HepG2 (cell line): ENCODE data around the gene SPN. TPM values are rescaled to one million over a fixed set of nuclear protein-coding genes. Genes with fewer than 3 reads are reported as not detected.
A peak's percentile ranks its signal among the peaks of the same experiment; 100 is the strongest.

ENCODE experiments used
- EP300 ChIP-seq, 3 experiments: sonication (generic) in 1 of 3; formaldehyde crosslinking in 1 of 3; IDR thresholded peaks; 2 replicates each; pipeline versions ENCODE4 v1.5.1 to v1.6.1; 2011 to 2020; ENCODE audit warnings: low read depth in 2 of 3, low read length in 2 of 3, borderline replicate concordance in 1 of 3, improper control_type of control experiment in 1 of 3, mild to moderate bottlenecking in 1 of 3, missing genetic modification reagents in 1 of 3, moderate library complexity in 1 of 3
- KDM3A ChIP-seq: IDR thresholded peaks from 2 replicates; pipeline ENCODE4 v1.6.1; 2018; ENCODE audit warnings: low read depth, missing compliant biosample characterization
- KDM5A ChIP-seq: fragments of 200-600 bp; sonication (generic); IDR thresholded peaks from 2 replicates; pipeline ENCODE4 v1.7.0; 2018; ENCODE audit warnings: antibody characterized with exemption, mild to moderate bottlenecking, low read length, borderline replicate concordance
- PCBP2 ChIP-seq: fragments of 200-400 bp; formaldehyde crosslinking; optimal IDR thresholded peaks from 2 replicates; pipeline ENCODE3; 2018; ENCODE audit warnings: low read length, low read depth; ENCODE audit not compliant: poor library complexity, severe bottlenecking
- SMC3 ChIP-seq: IDR thresholded peaks from 2 replicates; pipeline ENCODE4 v1.6.1; 2011; ENCODE audit warnings: low read length, improper control_type of control experiment
- SSRP1 ChIP-seq: IDR thresholded peaks from 2 replicates; pipeline ENCODE4 v1.6.1; 2016; ENCODE audit warnings: control low read depth
- ZFX ChIP-seq: sonication (generic); formaldehyde crosslinking; IDR thresholded peaks from 2 replicates; pipeline ENCODE4 v1.4.0; 2020; ENCODE audit warnings: mild to moderate bottlenecking, low read depth, missing genetic modification reagents, moderate library complexity
- ZNF24 ChIP-seq: fragments of 450-650 bp; IDR thresholded peaks from 2 replicates; pipeline ENCODE4 v1.6.1; 2017; ENCODE audit warnings: antibody characterized with exemption, mild to moderate bottlenecking
- ZNF430 ChIP-seq: sonication (generic); formaldehyde crosslinking; IDR thresholded peaks from 2 replicates; pipeline ENCODE4 v1.9.0; 2021; ENCODE audit warnings: mild to moderate bottlenecking, missing genetic modification reagents
- ZNF557 ChIP-seq: sonication (generic); formaldehyde crosslinking; IDR thresholded peaks from 2 replicates; pipeline ENCODE4 v1.4.0; 2020; ENCODE audit warnings: missing genetic modification reagents
- ZNF570 ChIP-seq: sonication (generic); formaldehyde crosslinking; IDR thresholded peaks from 2 replicates; pipeline ENCODE4 v1.4.0; 2020; ENCODE audit warnings: mild to moderate bottlenecking, missing genetic modification reagents, borderline replicate concordance
- ZNF615 ChIP-seq: sonication (generic); formaldehyde crosslinking; IDR thresholded peaks from 2 replicates; pipeline ENCODE4 v1.5.0; 2020; ENCODE audit warnings: mild to moderate bottlenecking, missing genetic modification reagents, borderline replicate concordance
- ZNF777 ChIP-seq: sonication (generic); formaldehyde crosslinking; IDR thresholded peaks from 2 replicates; pipeline ENCODE4 v1.4.0; 2020; ENCODE audit warnings: missing genetic modification reagents
- ZNF790 ChIP-seq: sonication (generic); formaldehyde crosslinking; IDR thresholded peaks from 2 replicates; pipeline ENCODE4 v1.8.0; 2022; ENCODE audit warnings: missing genetic modification reagents, mild to moderate bottlenecking, borderline replicate concordance
- ZNF878 ChIP-seq: sonication (generic); formaldehyde crosslinking; IDR thresholded peaks from 2 replicates; pipeline ENCODE4 v1.8.1; 2023; ENCODE audit warnings: mild to moderate bottlenecking, missing genetic modification reagents, moderate library complexity
- polyA plus RNA-seq, 8 experiments: library from polyadenylated mRNA; depleted of rRNA in 3 of 8; stranded (reverse) in 7 of 8; unstranded in 1 of 8; fragments of >200 nt; fragmentation: Illumina TruSeq in 4 of 8; extraction: Trizol in 4 of 8; gene quantifications; 2 replicates each; pipeline versions ENCODE4 v1.2.1 to v1.2.3, GENCODE V29; 2011 to 2016; ENCODE audit warnings: low read depth in 4 of 8, missing spikeins in 1 of 8, mixed read lengths in 1 of 8; ENCODE audit not compliant: insufficient read depth in 1 of 8
- total RNA-seq, 5 experiments: library from RNA; depleted of rRNA; stranded (reverse); fragments of >200 nt; fragmentation: Illumina TruSeq; extraction: Trizol; gene quantifications; 2 replicates each; pipeline ENCODE4 v1.2.3, GENCODE V29; 2016; ENCODE audit warnings: low read depth in 1 of 5
- TF ChIP-seq, protein P1 (sequence below): sonication (generic); formaldehyde crosslinking; IDR thresholded peaks from 2 replicates; pipeline ENCODE4 v1.4.0; 2020; ENCODE audit warnings: missing genetic modification reagents
- TF ChIP-seq, protein P2 (sequence below): sonication (generic); formaldehyde crosslinking; IDR thresholded peaks from 2 replicates; pipeline ENCODE4 v1.4.0; 2020; ENCODE audit warnings: missing genetic modification reagents
- TF ChIP-seq, protein P3 (sequence below): sonication (generic); formaldehyde crosslinking; conservative IDR thresholded peaks from 2 replicates; pipeline ENCODE4 v1.8.0; 2022; ENCODE audit warnings: missing genetic modification reagents
- TF ChIP-seq, protein P4 (sequence below), 2 experiments: sonication (generic) in 1 of 2; formaldehyde crosslinking in 1 of 2; IDR thresholded peaks; 2 replicates each; pipeline versions ENCODE4 v1.6.1 to v1.9.0; 2014 to 2022; ENCODE audit warnings: antibody characterized with exemption in 1 of 2, borderline replicate concordance in 1 of 2, inconsistent platforms in 1 of 2, low read depth in 1 of 2, missing genetic modification reagents in 1 of 2

Gene SPN
- total and polyA plus RNA-seq, 2 of the 13 experiments (the other 11 are each of a cell fraction or from before 2014, with no cell fraction given), result 0.22 to 1.6 TPM

DNA sequence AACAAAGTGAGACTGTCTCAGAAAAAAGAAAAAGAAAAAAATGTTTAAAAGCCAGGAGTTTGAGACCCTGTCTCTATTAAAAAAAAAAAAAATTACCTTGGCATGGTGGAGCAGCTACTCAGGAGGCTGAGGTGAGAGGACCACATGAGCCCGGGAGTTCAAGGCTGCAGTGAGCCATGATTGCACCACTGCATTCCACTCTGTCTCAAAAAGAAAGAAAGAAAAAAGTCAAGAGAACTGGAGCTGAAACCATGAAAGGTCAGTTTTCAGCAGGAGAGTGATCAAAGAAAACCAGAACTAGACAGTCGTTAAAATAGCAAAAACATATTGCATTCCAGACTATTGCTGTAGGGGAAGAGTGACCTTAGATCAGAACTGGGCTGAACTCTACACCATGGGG is 24.7 kb downstream of the SPN start (continued):
- TF ChIP-seq PCBP2 (no peak), EP300 (IDR thresholded peaks at IDR 0.05; ENCODE audit: low read depth in 2 of 2, low read length in 2 of 2) (peak in 1 of 2 experiments; percentile 69; a peak in 2 of 4 replicates), EP300 (CRISPR knock-in tag; IDR thresholded peaks at IDR 0.05; ENCODE audit: borderline replicate concordance) (no peak), ZNF878 (CRISPR knock-in tag) (no peak), KDM5A (no peak), ZNF777 (CRISPR knock-in tag) (no peak), ZFX (CRISPR knock-in tag) (no peak), ZNF557 (CRISPR knock-in tag) (no peak), ZNF790 (CRISPR knock-in tag) (no peak), ZNF24 (no peak), ZNF570 (no peak), ZNF430 (CRISPR knock-in tag) (no peak), ZNF615 (CRISPR knock-in tag) (no peak), SMC3 (no peak), KDM3A (CRISPR knock-in tag) (no peak), SSRP1 (no peak)
- TF ChIP-seq, protein P1, sequence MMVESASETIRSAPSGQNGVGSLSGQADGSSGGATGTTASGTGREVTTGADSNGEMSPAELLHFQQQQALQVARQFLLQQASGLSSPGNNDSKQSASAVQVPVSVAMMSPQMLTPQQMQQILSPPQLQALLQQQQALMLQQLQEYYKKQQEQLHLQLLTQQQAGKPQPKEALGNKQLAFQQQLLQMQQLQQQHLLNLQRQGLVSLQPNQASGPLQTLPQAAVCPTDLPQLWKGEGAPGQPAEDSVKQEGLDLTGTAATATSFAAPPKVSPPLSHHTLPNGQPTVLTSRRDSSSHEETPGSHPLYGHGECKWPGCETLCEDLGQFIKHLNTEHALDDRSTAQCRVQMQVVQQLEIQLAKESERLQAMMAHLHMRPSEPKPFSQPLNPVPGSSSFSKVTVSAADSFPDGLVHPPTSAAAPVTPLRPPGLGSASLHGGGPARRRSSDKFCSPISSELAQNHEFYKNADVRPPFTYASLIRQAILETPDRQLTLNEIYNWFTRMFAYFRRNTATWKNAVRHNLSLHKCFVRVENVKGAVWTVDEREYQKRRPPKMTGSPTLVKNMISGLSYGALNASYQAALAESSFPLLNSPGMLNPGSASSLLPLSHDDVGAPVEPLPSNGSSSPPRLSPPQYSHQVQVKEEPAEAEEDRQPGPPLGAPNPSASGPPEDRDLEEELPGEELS (CRISPR knock-in tag), result no peak
- TF ChIP-seq, protein P2, sequence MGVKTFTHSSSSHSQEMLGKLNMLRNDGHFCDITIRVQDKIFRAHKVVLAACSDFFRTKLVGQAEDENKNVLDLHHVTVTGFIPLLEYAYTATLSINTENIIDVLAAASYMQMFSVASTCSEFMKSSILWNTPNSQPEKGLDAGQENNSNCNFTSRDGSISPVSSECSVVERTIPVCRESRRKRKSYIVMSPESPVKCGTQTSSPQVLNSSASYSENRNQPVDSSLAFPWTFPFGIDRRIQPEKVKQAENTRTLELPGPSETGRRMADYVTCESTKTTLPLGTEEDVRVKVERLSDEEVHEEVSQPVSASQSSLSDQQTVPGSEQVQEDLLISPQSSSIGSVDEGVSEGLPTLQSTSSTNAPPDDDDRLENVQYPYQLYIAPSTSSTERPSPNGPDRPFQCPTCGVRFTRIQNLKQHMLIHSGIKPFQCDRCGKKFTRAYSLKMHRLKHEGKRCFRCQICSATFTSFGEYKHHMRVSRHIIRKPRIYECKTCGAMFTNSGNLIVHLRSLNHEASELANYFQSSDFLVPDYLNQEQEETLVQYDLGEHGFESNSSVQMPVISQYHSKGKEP (CRISPR knock-in tag), result no peak
- TF ChIP-seq, protein P3, sequence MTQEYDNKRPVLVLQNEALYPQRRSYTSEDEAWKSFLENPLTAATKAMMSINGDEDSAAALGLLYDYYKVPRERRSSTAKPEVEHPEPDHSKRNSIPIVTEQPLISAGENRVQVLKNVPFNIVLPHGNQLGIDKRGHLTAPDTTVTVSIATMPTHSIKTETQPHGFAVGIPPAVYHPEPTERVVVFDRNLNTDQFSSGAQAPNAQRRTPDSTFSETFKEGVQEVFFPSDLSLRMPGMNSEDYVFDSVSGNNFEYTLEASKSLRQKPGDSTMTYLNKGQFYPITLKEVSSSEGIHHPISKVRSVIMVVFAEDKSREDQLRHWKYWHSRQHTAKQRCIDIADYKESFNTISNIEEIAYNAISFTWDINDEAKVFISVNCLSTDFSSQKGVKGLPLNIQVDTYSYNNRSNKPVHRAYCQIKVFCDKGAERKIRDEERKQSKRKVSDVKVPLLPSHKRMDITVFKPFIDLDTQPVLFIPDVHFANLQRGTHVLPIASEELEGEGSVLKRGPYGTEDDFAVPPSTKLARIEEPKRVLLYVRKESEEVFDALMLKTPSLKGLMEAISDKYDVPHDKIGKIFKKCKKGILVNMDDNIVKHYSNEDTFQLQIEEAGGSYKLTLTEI (CRISPR knock-in tag), result no peak
- TF ChIP-seq, protein P4, sequence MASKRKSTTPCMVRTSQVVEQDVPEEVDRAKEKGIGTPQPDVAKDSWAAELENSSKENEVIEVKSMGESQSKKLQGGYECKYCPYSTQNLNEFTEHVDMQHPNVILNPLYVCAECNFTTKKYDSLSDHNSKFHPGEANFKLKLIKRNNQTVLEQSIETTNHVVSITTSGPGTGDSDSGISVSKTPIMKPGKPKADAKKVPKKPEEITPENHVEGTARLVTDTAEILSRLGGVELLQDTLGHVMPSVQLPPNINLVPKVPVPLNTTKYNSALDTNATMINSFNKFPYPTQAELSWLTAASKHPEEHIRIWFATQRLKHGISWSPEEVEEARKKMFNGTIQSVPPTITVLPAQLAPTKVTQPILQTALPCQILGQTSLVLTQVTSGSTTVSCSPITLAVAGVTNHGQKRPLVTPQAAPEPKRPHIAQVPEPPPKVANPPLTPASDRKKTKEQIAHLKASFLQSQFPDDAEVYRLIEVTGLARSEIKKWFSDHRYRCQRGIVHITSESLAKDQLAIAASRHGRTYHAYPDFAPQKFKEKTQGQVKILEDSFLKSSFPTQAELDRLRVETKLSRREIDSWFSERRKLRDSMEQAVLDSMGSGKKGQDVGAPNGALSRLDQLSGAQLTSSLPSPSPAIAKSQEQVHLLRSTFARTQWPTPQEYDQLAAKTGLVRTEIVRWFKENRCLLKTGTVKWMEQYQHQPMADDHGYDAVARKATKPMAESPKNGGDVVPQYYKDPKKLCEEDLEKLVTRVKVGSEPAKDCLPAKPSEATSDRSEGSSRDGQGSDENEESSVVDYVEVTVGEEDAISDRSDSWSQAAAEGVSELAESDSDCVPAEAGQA (IDR thresholded peaks at IDR 0.05; ENCODE audit: low read depth), result no peak
- TF ChIP-seq, protein P4 (CRISPR knock-in tag; IDR thresholded peaks at IDR 0.05; ENCODE audit: borderline replicate concordance), result no peak
